Uterus (tissue), 4 donors: Measurements from ENCODE around the gene CEP112. TPM values are rescaled to one million over a fixed set of nuclear protein-coding genes. Genes with fewer than 3 reads are reported as not detected.
A peak's percentile ranks its signal among the peaks of the same experiment; 100 is the strongest.

Experiments
- DNase-seq, 2 donors: peaks; one replicate each; pipeline ENCODE4 v3.0.0-alpha.2; 2019 to 2020
- H3K27ac ChIP-seq, 2 donors: fragments of 200-600 bp; sonication (generic); 1 replicate in 1 of 2; 2 replicates in 1 of 2; pipeline ENCODE4 v1.5.1; 2016 to 2018
- H3K27me3 ChIP-seq, 2 donors: fragments of 200-600 bp; sonication (generic); one replicate each; pipeline ENCODE4 v1.5.1; 2018 to 2019; ENCODE audit warnings: control low read depth in 1 of 2
- H3K36me3 ChIP-seq, 2 donors: fragments of 200-600 bp; sonication (generic); one replicate each; pipeline ENCODE4 v1.5.1; 2019; ENCODE audit warnings: control low read depth in 1 of 2
- H3K4me1 ChIP-seq, 2 donors: fragments of 200-600 bp; sonication (generic); one replicate each; pipeline ENCODE4 v1.5.1; 2018 to 2019; ENCODE audit warnings: control low read depth in 1 of 2
- H3K4me3 ChIP-seq, 2 donors: fragments of 200-600 bp; sonication (generic); 1 replicate in 1 of 2; 2 replicates in 1 of 2; pipeline ENCODE4 v1.5.1; 2018 to 2019; ENCODE audit warnings: mild to moderate bottlenecking in 1 of 2
- H3K9me3 ChIP-seq, 2 donors: fragments of 200-600 bp; sonication (generic); one replicate each; pipeline ENCODE4 v1.5.1; 2019; ENCODE audit warnings: control low read depth in 1 of 2
- POLR2A ChIP-seq, 2 donors: fragments of 450-650 bp; IDR thresholded peaks; one replicate each; pipeline ENCODE4 v1.6.1; 2016; ENCODE audit warnings: antibody characterized with exemption in 2 of 2, mild to moderate bottlenecking in 1 of 2, moderate library complexity in 1 of 2
- intact Hi-C: fragments of 100-400 bp; cut with DNase I; formaldehyde crosslinking; loops from one replicate; pipeline ENCODE4 v1.15.1; 2023; ENCODE audit warnings: low total_unique reads
- total RNA-seq, 4 donors: library from RNA; depleted of rRNA in 3 of 4; stranded (reverse); fragments of >200 nt in 3 of 4; gene quantifications; one replicate each; pipeline versions ENCODE4 v1.1.0 to v1.2.4, GENCODE V29; 2014 to 2023
- TF ChIP-seq, protein P1 (sequence below), 4 experiments: fragments of 200-600 bp in 2 of 4; fragments of 450-650 bp in 2 of 4; sonication (generic) in 2 of 4; IDR thresholded peaks; one replicate each; pipeline ENCODE4 v1.5.1; 2016 to 2019; ENCODE audit warnings: antibody characterized with exemption in 4 of 4, mild to moderate bottlenecking in 2 of 4, moderate library complexity in 1 of 4
- donor health status: DM: yes; HTN: yes; CAD: no.

The CEP112 gene
- total RNA-seq, 4 donors from 2014 or later = 36.6 to 96.5 (median 52.4) TPM

DNA sequence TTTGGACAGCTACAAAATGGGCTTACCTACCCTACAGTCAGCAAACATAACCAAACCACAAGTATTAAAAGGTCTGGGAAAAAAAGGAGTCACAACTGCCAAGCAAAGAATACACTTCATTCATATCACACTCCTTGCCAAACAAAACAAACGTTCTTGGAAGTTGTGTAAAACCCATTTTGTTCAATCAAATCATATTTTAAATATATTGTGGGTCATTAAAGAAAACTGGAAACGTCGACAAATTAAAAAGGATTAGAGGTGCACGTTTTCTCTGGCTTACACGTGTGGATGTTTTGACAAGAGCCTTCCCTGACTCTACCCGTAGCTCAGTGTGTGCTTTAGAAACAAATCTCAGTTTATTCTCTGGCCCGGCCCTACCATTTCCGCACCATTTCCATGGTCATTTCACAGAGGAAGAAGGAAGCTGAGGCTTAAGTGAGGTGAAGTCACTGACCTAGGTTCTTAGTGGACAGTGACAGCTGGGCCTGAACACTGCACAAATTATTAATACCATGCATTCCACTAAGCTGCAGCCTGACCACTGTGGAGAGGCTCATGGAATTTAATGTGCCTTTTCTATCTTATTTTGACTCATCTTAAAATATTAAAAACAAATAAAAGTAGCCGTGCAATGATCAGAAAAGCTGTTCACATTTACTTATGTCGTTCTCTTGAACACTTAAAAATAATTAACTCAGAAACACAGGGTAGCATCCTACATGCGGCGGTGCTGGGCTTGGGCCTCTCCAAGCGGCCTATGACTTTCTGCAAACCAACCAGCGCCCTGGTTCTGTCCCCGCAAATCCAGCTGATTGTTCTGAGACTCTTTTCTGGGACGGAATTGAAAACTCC is 968 bp downstream of the CEP112 start:
- Histone ChIP-seq H3K4me3 (peak overlapping the region; percentile 49 to 54), H3K27ac (peak overlapping the region; percentile 69 to 78), H3K36me3 (no peaks in the 10 kb centered on the region), H3K27me3 (no peaks in the 10 kb centered on the region), H3K4me1 (no peaks in the 10 kb centered on the region), H3K9me3 (no peaks in the 10 kb centered on the region)
- TF ChIP-seq POLR2A (IDR thresholded peaks at IDR 0.05) = no peak
- TF ChIP-seq, protein P1, sequence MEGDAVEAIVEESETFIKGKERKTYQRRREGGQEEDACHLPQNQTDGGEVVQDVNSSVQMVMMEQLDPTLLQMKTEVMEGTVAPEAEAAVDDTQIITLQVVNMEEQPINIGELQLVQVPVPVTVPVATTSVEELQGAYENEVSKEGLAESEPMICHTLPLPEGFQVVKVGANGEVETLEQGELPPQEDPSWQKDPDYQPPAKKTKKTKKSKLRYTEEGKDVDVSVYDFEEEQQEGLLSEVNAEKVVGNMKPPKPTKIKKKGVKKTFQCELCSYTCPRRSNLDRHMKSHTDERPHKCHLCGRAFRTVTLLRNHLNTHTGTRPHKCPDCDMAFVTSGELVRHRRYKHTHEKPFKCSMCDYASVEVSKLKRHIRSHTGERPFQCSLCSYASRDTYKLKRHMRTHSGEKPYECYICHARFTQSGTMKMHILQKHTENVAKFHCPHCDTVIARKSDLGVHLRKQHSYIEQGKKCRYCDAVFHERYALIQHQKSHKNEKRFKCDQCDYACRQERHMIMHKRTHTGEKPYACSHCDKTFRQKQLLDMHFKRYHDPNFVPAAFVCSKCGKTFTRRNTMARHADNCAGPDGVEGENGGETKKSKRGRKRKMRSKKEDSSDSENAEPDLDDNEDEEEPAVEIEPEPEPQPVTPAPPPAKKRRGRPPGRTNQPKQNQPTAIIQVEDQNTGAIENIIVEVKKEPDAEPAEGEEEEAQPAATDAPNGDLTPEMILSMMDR (IDR thresholded peaks at IDR 0.05) = no peak
- DNase-seq = no peak
- intact Hi-C loops = no loop called here

DNA sequence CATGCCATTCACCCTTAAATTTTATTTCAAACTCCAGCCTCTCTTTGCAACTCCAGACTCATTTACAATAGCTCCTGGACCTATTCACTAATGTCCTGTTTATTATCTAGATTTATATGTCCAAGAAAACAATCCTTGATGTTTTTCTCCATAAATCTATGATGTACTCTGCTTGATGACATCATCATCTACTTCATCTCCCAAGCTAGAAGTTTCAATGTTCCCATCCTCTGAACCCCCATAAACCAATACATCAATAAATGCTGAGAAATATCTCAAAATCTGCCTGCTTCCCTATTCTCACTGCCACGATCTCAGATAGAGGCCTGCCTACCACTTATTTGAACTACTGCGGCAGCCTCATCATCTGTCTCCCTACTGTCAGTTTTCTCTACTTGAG is 4.2 kb downstream of the CEP112 start:
- no peak overlapping the region for H3K27ac ChIP-seq
- no peaks in the 10 kb centered on the region for H3K27me3 ChIP-seq
- no peak for TF ChIP-seq POLR2A (IDR thresholded peaks at IDR 0.05)
- TF ChIP-seq, protein P1 (IDR thresholded peaks at IDR 0.05) = no peak
- no peaks in the 10 kb centered on the region for H3K4me1 ChIP-seq
- no peak for DNase-seq
- no peaks in the 10 kb centered on the region for H3K36me3 ChIP-seq
- H3K4me3 ChIP-seq = no peak overlapping the region
- no peaks in the 10 kb centered on the region for H3K9me3 ChIP-seq
- intact Hi-C loops = no loop called here

DNA sequence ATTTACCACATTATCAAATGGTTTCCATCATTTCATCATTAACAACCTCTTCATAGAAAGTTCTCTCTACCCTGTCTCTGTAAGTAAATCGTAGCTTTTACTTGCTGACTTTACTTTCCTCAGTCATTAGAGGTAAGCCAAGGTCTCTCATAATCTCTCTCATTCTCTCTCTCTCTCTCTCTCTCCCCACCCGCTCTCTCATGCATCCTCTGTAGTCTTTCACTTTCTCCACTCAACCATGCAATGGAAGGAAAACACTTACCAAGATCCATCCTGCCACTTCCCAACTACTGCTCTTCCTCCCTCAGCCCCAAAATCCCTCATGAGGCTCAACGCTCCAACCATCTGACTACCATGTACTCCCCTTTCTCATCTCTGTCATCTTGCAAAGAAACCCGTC is 6.1 kb downstream of the CEP112 start:
- Histone ChIP-seq H3K9me3 (no peaks in the 10 kb centered on the region), H3K27ac (no peak overlapping the region), H3K27me3 (no peaks in the 10 kb centered on the region), H3K36me3 (no peaks in the 10 kb centered on the region), H3K4me1 (no peaks in the 10 kb centered on the region), H3K4me3 (no peak overlapping the region)
- TF ChIP-seq POLR2A (IDR thresholded peaks at IDR 0.05) = no peak
- TF ChIP-seq, protein P1 (IDR thresholded peaks at IDR 0.05) = no peak
- no peak for DNase-seq
- intact Hi-C loops = no loop called here

DNA sequence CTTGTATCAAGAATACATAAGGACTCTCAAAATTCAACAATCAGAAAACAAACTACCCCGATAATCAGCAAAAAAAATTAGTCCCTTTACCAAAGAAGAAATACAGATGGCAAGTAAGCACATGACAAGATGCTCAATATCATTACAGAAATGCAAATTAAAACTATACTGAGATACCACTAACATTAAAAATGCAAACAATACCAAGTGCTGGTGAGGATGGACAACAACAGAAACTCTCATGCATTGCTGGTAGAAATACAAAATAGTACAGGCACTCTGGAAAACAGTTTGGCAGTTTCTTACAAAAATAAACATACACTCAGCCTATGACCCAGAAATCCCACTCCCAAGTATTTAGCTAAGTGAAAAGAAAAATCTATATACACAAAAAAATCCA is 7.5 kb downstream of the CEP112 start:
- no peaks in the 10 kb centered on the region for H3K9me3 ChIP-seq
- H3K36me3 ChIP-seq = no peaks in the 10 kb centered on the region
- intact Hi-C loops = no loop called here
- H3K4me1 ChIP-seq = no peaks in the 10 kb centered on the region
- no peaks in the 10 kb centered on the region for H3K27me3 ChIP-seq
- DNase-seq = no peak
- no peak overlapping the region for H3K27ac ChIP-seq
- TF ChIP-seq POLR2A (IDR thresholded peaks at IDR 0.05) = no peak
- TF ChIP-seq, protein P1 (IDR thresholded peaks at IDR 0.05) = no peak
- no peak overlapping the region for H3K4me3 ChIP-seq

DNA sequence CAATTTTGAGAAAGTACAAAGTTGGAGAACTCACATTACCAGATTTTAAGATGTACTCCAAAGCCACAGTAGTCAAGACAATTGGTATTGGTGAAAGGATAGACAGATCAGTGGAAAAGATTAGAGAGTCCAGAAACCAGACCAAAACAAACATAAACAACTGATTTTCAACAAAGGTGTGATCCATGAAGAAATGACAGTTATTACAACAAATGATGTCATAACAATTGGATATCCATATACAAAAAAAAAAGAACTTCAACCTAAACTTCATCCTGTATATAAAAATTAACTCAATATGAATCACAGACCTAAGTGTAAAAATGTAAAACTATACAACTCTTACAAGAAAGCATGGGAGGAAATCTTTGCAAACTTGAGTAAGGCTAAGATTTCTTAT is 8.4 kb downstream of the CEP112 start:
- H3K36me3 ChIP-seq = no peaks in the 10 kb centered on the region
- H3K9me3 ChIP-seq = no peaks in the 10 kb centered on the region
- H3K27ac ChIP-seq = no peak overlapping the region
- no peaks in the 10 kb centered on the region for H3K4me1 ChIP-seq
- DNase-seq = no peak
- TF ChIP-seq POLR2A (IDR thresholded peaks at IDR 0.05) = no peak
- TF ChIP-seq, protein P1 (IDR thresholded peaks at IDR 0.05) = no peak
- H3K27me3 ChIP-seq = no peaks in the 10 kb centered on the region
- no peak overlapping the region for H3K4me3 ChIP-seq
- intact Hi-C loops = no loop called here
